ENCODE measurements around the gene CD99. TPM values are rescaled to one million over a fixed set of nuclear protein-coding genes. Genes with fewer than 3 reads are reported as not detected.

The CD99 gene
- total RNA-seq, 1 experiment from 2014 or later, result 77.9 TPM

GRCh38 chrX:2700405-2701320 is 9.6 kb downstream of the CD99 start (continued):
- TF ChIP-seq CDX4 (CRISPR knock-in tag; IDR thresholded peaks at IDR 0.05; ENCODE audit: borderline replicate concordance), result no peak

- TF ChIP-seq ESRRA (CRISPR knock-in tag; IDR thresholded peaks at IDR 0.05; ENCODE audit: borderline replicate concordance) (no peak), ZNF512 (CRISPR knock-in tag; IDR thresholded peaks at IDR 0.05; ENCODE audit: borderline replicate concordance) (no peak), ERG (CRISPR knock-in tag; IDR thresholded peaks at IDR 0.05) (no peak), RORB (CRISPR knock-in tag; IDR thresholded peaks at IDR 0.05) (no peak), ZNF425 (CRISPR knock-in tag; conservative IDR thresholded peaks at IDR 0.05) (no peak)
- TF ChIP-seq, protein P1, sequence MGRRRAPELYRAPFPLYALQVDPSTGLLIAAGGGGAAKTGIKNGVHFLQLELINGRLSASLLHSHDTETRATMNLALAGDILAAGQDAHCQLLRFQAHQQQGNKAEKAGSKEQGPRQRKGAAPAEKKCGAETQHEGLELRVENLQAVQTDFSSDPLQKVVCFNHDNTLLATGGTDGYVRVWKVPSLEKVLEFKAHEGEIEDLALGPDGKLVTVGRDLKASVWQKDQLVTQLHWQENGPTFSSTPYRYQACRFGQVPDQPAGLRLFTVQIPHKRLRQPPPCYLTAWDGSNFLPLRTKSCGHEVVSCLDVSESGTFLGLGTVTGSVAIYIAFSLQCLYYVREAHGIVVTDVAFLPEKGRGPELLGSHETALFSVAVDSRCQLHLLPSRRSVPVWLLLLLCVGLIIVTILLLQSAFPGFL (CRISPR knock-in tag; IDR thresholded peaks at IDR 0.05; ENCODE audit: borderline replicate concordance), result no peak
- H3K9me3 Mint-ChIP-seq, result peaks cover 10% of the 10 kb centered on the region
These were observed 10.5 kb downstream of the CD99 start for GRCh38 chrX:2701600-2701999.

GRCh38 chrX:2703991-2704369 is 12.9 kb downstream of the CD99 start:
- no peak for ATAC-seq
- H3K27ac Mint-ChIP-seq, result peak overlapping the region; percentile 40; the same call in 1 of the 2 replicates
- H3K4me3 Mint-ChIP-seq, result no peak overlapping the region
- H3K4me1 Mint-ChIP-seq, result peaks cover 53% of the 10 kb centered on the region
- ChIA-PET CTCF (no interaction called here), POLR2A (no interaction called here)
- H3K36me3 Mint-ChIP-seq, result peaks cover 6% of the 10 kb centered on the region; the same call in 1 of the 2 replicates
- DNase-seq (ENCODE audit: low spot score), result no peak
- peaks cover 10% of the 10 kb centered on the region for H3K9me3 Mint-ChIP-seq
- H3K27me3 Mint-ChIP-seq (ENCODE audit: low read depth), result no peaks in the 10 kb centered on the region
- no peak for TF ChIP-seq IRF2 (CRISPR knock-in tag; IDR thresholded peaks at IDR 0.05; ENCODE audit: borderline replicate concordance, low read depth)
- no peak for TF ChIP-seq NFATC4 (CRISPR knock-in tag; IDR thresholded peaks at IDR 0.05)
- TF ChIP-seq ZNF396 (CRISPR knock-in tag; IDR thresholded peaks at IDR 0.05; ENCODE audit: borderline replicate concordance), result no peak
- TF ChIP-seq CREB1 (CRISPR knock-in tag; IDR thresholded peaks at IDR 0.05), result no peak
- no peak for TF ChIP-seq ZNF138 (CRISPR knock-in tag; conservative IDR thresholded peaks at IDR 0.05)
- TF ChIP-seq, protein P2, sequence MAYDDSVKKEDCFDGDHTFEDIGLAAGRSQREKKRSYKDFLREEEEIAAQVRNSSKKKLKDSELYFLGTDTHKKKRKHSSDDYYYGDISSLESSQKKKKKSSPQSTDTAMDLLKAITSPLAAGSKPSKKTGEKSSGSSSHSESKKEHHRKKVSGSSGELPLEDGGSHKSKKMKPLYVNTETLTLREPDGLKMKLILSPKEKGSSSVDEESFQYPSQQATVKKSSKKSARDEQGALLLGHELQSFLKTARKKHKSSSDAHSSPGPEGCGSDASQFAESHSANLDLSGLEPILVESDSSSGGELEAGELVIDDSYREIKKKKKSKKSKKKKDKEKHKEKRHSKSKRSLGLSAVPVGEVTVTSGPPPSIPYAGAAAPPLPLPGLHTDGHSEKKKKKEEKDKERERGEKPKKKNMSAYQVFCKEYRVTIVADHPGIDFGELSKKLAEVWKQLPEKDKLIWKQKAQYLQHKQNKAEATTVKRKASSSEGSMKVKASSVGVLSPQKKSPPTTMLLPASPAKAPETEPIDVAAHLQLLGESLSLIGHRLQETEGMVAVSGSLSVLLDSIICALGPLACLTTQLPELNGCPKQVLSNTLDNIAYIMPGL (CRISPR knock-in tag; IDR thresholded peaks at IDR 0.05), result no peak
- TF ChIP-seq NFE2L1 (CRISPR knock-in tag; IDR thresholded peaks at IDR 0.05), result no peak
- TF ChIP-seq SMAD4 (CRISPR knock-in tag; IDR thresholded peaks at IDR 0.05), result no peak
- TF ChIP-seq, protein P3, sequence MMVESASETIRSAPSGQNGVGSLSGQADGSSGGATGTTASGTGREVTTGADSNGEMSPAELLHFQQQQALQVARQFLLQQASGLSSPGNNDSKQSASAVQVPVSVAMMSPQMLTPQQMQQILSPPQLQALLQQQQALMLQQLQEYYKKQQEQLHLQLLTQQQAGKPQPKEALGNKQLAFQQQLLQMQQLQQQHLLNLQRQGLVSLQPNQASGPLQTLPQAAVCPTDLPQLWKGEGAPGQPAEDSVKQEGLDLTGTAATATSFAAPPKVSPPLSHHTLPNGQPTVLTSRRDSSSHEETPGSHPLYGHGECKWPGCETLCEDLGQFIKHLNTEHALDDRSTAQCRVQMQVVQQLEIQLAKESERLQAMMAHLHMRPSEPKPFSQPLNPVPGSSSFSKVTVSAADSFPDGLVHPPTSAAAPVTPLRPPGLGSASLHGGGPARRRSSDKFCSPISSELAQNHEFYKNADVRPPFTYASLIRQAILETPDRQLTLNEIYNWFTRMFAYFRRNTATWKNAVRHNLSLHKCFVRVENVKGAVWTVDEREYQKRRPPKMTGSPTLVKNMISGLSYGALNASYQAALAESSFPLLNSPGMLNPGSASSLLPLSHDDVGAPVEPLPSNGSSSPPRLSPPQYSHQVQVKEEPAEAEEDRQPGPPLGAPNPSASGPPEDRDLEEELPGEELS (CRISPR knock-in tag; IDR thresholded peaks at IDR 0.05), result no peak
- no peak for TF ChIP-seq JAZF1 (CRISPR knock-in tag; IDR thresholded peaks at IDR 0.05)
- no peak for TF ChIP-seq AR (CRISPR knock-in tag; IDR thresholded peaks at IDR 0.05)

More at GRCh38 chrX:2701600-2701999, 10.5 kb downstream of the CD99 start:
- ATAC-seq (no peak), DNase-seq (ENCODE audit: low spot score) (no peak)
- peaks cover 34% of the 10 kb centered on the region for H3K4me1 Mint-ChIP-seq
- ChIA-PET POLR2A (no interaction called here), CTCF (no interaction called here)
- no peak overlapping the region for H3K4me3 Mint-ChIP-seq
- H3K27me3 Mint-ChIP-seq (ENCODE audit: low read depth), result no peaks in the 10 kb centered on the region
- H3K36me3 Mint-ChIP-seq, result peaks cover 6% of the 10 kb centered on the region; the same call in 1 of the 2 replicates
- no peak overlapping the region for H3K27ac Mint-ChIP-seq

Data from WTC11 (cell line).